ENCODE data around the gene ABHD16A.
A peak's percentile ranks its signal among the peaks of the same experiment; 100 is the strongest.

Gene ABHD16A

DNA sequence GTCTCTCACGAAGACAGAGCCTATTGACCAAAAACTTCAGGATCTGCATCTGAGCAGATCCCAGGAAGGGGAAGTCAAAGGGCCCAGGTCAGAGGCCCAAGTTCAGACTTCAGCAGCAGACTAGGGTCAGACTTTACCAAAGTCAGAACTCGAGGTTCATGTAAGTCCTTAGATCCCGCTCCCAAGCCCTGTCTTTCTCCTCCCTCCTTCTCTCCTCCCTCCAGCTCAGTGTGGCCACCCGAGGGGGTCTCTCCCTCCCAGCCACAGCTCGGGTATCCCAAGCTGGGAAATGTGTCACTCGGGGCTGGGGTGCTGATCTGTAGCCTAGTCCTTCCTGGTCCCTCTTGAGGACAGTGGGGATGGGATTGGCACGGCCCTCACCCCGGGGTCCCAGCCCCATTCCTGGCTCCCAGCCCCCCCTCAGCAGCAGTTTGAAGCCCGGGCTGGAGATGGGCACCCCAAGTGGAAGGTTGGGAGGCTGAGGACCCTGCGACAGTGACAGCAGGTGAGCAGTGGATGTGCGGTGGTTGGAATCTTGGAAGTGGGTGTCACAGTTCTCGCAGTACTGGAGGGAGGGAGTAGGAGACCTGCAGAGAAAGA is 40.9 kb downstream of the ABHD16A start:
- DNase-seq (ENCODE audit: low read depth), result no peak

DNA sequence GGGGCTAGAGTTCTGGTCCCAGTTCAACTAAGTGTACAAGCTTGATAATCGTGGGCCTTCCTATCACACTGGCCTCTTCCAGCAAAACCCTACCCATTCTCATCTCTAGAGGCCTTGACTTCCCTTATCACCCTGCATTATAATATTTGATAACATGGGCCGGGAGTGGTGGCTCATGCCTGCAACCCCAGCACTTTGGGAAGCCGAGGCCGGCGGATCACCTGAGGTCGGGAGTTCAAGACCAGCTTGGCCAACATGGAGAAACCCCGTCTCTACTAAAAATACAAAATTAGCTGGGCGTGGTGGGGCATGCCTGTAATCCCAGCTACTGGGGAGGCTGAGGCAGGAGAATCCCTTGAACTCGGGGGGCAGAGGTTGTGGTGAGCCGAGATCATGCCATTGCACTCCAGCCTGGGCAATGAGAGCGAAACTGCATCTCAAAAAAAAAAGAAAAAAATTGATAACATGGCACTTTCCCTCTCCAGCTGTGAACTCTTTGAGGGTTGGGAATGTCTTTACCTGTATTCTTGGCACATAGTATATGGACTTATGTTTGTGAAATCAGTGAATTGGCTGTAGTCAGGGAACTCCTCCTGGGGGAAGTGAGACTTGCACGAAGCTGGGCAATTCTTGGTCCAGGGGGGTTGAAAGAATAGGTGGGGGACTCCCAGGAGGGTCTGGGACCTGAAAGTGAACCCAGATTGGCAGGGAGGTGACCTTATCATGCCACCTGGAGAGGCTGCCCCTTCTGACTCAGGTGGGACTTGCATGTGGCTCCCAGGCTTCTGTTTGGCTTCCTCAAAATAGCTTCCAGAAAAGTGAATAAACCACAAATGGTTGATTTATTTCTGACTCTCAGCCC is 41.6 kb downstream of the ABHD16A start:
- no peak for DNase-seq (ENCODE audit: low read depth)

DNA sequence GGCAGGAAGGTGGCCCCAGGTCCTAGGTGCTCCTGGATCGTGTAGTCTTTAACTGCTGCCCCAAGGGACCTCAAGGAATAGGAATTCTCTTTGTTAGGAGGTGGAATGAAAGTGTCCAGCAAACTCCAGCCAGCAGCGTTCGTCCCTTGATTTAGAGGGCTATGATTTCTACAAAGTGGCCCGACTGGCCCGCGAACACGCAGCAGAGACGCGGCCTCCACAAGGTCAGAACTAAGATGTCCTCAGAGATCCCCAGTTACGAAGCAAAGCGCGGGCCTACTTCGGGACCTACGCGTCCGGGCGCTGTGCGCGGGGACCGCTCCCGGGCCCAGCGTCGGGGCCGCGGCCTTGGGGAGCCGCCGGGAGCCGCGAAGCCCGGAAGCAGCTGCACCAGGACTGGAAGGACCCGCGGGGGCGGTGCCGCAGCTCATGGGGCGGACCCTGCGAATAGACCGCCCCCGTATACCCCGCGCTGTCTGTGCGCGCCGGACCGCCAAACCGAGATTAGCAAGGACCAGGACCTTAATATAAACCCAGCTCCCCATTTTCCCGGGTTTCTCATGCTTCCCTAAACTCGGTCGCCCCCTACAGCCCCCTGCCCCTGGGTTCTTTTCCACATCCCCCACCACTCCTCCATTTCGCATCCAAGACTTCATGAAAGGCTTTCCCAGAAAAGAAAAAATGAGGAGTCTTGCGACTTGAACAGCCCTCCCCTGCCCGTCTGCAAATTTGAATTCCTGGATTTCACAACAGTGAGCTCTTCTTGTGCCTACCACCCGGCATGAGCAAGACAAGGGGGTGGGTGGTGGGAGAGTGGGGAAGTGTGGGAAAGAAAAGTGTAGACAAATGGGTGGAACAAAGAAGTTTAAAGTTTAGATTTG is 42.5 kb downstream of the ABHD16A start, which contains the start of gene C6orf47:
Gene C6orf47, minus strand, starts transcription at position 398 of the 881 bp plus-strand sequence. CDS start 831 bp downstream, outside the sequence.
- DNase-seq (ENCODE audit: low read depth), result peak; percentile 78

DNA sequence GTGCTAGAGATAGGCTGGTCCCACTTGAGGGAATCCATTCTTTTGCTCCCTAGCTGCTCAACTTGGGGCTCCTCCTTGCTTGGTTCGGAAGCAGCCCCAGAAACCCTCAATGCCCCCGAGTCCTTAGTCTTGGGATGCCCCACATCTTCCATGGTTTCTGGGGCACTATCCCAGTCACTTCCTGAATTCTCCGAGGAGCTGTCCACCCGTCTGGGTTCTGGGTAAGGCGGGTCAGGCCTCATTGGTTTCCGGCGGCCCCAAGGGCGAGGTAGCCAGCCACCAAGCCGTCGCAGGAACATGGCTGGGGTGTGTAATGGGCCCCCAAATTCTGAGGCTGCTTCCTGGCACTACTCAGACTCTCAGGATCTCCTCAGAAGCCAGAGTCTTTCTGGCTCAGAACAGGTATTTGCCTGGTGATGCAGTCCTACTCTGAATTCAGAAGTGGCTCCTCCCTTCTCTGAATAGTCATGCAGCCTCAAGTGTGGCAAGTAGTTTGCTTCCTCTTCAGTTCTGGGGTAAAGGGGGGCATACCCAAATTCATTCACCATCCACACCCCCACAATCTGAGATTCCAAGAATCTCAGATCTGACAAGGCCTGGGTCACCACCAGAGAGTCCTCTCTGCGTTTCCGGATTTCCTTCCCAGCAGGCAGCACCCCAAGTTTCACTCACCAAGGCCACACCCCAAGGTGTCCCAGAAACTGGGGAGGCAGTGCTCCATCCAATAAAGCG is 43.3 kb downstream of the ABHD16A start:
- DNase-seq (ENCODE audit: low read depth), result peak; percentile 19

DNA sequence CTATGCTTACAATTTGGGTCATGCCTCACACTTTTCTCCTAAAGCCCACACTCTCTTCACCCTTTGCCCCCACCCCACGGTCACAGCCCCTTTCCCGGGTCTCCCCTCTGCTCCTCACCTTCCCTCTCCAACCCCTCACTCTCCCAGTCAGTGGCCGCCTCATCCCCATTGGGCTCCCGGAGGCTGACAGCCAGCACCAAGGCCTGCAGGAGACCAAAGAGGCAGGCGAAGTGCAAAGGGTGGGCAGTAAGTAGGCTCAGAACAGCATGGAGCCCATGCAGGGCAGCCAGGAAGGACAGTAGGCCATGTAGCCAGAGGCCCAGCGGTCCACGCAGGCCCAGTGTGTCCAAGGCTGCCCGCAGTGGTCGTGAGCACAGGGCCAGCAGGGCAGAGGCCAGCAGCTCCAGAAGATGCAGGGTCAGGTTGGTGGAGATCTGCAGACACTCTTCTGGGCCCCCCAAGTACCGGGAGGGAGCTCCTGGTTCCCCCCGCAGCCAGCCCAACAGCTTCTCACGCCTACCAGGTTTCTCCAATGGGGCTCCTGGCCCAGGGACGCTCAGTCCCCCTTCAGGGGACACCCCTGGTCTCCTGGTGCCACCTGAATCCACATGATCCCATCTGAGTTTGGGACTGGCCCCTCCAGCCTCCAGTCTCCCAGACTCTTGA is 44.0 kb downstream of the ABHD16A start:
- DNase-seq (ENCODE audit: low read depth), result no peak

DNA sequence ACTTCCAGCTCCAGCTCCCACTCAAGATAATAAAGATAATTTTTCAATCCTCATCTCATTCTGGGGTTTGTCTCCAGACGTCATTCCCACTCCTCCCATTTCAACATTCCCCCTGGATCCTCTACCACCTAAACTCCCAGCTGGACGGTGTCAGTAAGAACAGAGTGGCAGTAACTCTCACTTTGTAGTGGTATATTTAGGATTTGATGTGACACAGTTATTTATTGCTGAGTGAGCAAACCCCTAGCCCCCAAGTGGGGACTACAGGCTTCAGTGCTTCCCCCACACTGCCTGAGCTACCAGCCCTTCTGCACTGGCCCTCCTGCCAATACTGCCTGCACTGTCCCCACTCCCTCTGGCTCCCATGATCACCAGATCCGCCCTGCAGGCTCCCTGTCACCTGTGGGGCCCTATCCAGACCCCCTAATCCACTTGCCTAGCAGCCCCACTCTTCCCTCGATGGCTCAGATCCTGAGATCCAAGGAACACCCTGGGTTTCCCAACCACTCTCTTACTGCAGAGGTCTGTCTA is 44.9 kb downstream of the ABHD16A start:
- no peak for DNase-seq (ENCODE audit: low read depth)

DNA sequence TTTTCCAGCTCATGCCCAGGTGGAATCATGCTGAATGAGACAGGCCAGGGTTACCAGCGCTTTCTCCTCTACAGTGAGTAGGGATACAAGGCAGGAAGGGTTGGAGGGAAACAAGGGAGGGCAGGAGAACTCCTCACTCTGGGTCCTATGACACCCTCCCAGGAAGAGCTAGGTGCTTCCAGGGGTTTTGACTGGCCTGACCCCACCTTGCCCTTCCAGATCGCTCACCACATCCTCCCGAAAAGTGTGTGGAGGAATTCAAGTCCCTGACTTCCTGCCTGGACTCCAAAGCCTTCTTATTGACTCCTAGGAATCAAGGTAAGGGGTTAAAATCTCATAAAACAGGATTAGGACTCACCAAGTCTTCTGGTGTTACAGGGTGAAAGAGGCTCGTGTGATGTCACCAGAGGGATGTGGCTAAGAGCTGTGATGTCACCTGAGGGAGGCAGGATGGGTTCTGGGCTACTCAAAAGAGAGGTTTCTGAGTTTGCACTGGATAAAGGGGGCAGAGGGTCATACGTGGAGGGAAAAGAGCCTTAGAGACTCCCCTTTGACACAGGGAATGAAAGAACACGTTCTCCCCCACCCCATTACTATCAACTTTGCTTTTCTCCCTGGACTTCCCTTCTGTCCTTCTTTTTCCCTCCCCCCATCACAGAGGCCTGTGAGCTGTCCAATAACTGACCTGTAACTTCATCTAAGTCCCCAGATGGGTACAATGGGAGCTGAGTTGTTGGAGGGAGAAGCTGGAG is 45.5 kb downstream of the ABHD16A start:
- DNase-seq (ENCODE audit: low read depth), result no peak

DNA sequence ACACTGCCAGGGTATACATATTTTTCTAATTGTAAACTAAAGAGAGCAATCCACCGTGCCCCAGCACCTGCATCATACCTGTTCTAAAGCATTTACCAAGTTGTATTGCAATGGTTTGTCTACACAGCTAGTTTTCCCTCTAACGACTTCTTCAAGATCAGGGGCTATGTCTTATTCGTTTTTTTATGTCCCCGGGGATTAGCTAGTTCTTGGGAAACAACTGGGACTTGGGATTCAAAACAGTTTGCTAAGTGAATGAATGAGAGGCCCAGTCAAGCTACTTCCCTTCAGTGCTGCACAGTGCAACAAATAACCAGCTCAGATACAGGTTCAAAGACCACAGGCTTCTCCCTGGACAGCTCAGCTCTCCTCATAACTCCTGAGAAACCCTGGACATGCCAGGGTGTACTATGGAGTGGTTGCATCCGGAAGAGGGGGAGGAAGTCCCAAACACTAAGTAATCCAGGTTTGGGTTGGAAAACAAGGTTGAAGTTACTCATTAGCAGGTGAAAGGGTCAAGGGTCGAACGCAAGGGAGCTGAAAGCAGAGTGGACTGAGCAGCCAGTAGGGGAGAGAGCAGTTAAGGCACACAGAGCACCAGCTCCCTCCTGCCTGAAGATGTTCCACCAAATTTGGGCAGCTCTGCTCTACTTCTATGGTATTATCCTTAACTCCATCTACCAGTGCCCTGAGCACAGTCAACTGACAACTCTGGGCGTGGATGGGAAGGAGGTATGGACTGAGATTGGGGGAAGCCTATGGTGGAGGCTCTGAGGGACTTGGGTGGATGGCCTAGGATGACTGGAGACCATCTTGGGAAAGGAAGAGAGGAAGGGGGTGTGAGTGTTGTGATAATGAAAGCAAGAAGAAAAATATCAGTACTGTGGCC is 47.5 kb downstream of the ABHD16A start, which contains the start of gene APOM:
Gene APOM, plus strand, starts transcription at position 546 of the 889 bp plus-strand sequence. Its CDS starts 73 bp downstream, at position 619.
- no peak for DNase-seq (ENCODE audit: low read depth)

DNA sequence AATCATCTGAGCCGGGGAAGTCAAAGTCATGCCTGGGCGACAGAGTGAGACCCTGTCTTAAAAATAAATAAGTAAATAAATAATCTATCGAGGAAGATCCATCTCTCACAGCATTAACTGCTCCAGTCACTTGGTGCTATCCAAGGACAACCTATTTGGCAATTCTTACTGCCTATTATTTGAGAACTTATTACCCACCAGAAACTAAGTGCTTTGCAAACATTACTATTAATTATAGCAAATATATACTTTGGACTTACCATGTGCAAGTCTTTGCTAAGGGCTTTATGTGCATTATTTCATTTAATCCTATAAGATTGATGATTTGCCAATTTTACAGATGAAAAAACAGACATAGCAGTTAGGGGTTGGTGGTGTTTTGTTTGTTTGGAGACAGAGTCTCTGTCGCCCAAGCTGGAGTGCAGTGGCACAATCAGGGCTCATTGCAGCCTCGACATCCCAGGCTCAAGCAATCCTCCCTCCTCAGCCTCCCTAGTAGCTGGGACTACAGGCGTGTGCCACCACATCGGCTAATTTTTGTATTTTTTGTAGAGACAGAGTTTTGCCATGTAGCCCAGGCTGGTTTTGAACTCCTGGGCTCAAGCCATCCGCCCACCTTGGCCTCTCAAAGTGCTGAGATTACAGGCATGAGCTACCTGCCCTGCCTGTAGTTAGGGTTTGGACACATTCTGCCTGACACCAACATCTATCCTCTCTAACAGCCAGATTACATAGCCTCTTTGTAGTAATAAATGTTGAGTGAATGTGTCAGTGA is 48.4 kb downstream of the ABHD16A start:
- no peak for DNase-seq (ENCODE audit: low read depth)

DNA sequence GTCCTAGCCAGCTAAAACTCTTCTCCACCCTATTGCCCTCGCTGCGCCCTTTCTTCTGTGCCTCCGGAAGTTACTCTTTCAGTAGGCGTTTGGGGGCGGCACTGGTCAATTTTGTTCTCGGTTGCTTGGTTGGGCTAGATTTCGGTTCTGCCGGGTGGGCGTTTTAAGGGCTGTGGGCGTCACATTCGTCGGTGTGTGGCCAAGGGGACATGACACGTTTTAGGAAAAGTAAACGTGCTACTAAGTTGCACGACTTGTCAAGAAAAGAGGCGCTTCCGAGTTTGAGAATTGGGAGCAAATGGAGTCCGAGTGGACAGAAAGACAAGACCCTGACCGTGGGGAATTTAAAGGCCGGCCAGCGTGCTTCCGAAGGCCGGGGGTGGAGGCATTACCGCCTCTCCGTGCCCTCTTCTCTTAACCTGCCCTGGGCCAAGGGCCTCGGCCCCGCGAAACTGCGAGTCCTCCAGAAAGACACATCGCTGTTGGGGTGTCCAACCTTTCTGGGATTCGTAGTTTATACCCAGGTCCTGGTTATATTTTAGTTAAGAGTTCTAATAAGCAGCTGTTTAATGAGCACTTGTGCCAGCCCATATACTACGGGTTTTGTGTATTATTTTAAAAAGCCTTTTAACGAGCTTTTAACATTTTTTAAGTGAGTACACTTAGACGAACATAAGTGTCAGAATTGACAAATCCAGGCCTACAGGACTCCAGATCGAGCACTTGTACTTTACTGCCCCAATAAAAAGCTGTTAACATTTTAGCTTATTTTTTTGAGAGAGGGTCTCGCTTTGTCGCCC is 50.0 kb downstream of the ABHD16A start:
- no peak for DNase-seq (ENCODE audit: low read depth)

DNA sequence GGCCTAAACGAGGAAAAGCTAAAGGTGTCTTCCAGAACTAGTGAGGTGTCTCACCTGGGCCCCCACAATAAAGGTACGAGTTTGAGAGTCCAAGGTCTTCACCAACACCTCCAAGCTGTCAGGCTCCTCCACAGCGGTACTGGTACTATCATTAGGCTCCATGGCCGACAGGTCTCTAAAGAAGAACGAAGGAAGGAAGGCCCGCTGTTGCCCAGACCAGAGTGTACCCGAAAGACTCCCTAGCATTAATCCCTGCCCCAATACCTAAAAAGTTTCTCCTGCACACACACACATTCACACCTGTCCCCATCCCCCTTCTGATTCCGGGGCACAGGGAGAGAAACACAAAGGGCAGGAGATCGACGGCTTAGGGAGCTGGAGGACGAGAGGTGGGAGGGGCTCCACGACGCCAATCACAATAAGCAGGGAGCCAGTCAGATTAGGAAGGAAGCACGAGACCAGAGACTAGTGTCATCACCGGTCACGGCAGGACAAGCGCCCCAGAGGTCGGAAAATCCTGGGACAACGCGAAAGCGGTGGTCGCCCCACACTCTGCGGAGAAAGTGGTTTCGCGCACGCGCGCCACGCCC is 51.4 kb downstream of the ABHD16A start:
- DNase-seq (ENCODE audit: low read depth), result peak; percentile 86

DNA sequence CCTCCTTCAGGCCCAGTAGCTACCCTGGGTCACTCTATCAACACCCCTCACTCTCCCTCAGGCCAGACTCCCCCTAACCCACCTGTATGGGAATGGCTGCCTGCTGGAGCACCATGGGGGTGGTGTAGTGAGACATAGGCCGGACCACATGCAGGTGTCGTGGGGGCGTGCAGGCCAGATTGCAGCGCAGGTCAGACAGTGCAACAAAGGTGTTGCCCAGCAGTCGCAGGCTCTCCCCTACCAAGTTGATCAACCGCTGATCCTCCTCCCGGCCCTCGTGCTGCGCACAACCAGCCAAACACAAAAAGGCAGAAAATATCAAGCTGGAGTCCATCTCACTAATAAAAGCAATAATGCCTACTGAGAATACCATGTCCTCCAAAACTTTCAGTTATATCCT is 57.8 kb downstream of the ABHD16A start:
- DNase-seq (ENCODE audit: low read depth), result no peak

DNA sequence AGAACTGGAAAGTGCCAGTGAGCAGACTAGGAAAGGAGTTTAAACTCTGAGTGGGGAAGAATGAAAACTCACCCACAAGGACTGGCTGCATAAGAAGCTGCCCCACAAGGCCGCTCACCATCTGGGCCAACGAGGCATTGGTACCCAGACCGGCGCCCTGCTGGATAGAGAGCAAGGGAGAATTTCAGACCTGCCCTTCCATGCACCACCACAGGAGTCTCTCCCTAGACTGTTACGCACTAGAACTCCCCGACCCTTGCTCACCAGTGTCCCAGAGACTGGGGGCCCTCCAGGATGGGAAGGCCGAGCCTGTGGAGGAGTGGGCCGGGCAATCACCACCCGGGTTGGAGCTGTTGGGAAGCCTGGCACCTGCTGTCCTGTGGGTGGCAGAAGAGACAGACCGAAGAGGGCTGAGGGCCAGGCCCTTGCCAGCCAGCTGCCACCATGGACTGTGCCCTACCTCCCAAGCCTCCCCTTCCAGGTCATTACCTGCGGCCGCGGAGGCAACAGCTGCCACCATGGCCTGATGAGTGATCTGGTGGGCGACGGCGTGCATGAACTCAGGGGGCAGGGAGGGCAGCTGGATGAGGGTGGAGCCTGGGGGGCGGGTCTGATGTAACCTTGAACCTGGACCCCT is 59.2 kb downstream of the ABHD16A start:
- DNase-seq (ENCODE audit: low read depth), result no peak

DNA sequence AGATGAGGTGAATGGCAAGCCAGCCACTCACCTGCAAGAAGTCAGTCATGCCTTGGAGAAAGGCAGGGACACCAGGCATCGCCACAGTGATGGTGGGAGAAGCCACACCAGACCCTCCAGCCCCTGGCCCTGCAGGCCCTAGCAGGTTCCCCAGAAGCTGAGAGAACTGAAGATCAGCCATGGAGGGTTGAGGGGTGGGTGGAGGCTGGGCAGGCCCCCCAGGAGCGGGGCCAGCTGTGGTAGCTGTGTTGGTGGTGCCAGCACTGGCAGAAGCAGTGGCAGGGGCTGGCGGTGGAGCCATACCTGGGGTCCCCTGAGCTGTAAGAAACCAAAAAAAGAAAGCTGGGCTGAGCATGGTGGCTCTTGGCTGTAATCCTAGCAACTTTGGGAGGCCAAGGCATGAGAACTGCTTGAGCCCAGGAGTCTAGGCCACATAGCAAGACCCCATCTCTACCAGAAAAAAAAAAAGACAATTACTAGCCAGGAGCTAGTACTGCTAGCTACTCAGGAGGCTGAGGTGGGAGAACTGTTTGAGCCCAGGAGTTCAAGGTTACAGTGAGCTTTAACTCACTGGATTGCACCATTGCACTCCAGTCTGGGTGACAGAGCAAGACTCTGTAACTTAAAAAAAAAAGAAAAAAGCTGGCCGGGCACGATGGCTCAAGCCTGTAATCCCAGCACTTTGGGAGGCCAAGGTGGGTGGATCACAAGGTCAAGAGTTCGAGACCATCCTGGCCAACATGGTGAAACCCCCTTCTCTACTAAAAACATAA is 60.1 kb downstream of the ABHD16A start:
- DNase-seq (ENCODE audit: low read depth), result no peak

DNA sequence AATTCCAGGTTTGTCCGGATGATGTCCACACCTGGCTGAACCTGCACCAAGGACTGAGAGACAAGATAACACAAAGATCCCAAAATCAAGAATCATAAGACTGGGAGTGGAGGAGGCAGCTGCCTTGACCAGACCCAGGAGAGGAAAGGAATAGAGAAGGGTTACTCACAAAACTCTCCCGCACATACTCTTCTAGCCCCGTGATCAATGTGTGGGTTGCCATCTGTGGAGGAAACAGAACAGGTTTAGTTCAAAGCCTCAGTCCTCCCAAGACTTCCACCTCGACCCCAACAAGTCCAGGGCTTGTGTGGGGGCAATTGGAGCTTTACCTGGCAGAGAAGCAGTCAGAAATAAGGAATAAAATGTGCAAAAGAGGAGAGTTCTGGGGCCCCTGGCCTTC is 61.8 kb downstream of the ABHD16A start:
- DNase-seq (ENCODE audit: low read depth), result no peak

DNA sequence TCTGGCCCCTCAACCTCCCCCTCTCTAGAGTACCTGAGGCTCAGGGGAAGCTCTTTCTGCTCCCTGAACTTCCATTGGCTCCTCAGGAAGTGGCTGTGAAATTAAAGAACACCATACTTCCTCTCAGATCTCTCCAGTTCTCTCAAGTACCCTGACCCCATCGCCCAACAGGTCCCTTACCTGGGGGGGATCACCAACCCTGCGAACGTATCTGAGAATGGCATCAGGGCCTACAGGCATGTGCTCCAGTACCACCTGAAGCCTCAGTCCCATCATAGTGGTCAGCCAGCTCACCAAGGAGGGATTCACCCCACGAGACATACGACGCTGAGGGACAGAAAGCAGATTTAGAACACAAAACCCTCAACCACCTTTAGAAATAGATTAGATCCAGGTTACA is 62.5 kb downstream of the ABHD16A start:
- no peak for DNase-seq (ENCODE audit: low read depth)

Measured in fibroblast of gingiva (primary cell).